Activated T-cell treated with anti-CD3 and anti-CD28 coated beads for 24 hours (primary cell): ENCODE data around the gene LHFPL4.
"Not testable (repeated sequence)": the region's sequence is repeated elsewhere in the genome, so short reads cannot be mapped to it uniquely, and the experiment has no call there.

Experiments
- DNase-seq: peaks from one replicate; pipeline ENCODE4 v3.0.0-alpha.2; 2020; ENCODE audit warnings: low read depth

The LHFPL4 gene

GRCh38 chr3:9553021-9553947 is at the start of gene LHFPL4:
TSS of gene LHFPL4 (minus strand) at chr3:9553822. CDS start at chr3:9552679, 1,143 bp downstream.
- no peak for DNase-seq

GRCh38 chr3:9602620-9603019 is 49.0 kb upstream of the LHFPL4 start:
- DNase-seq = no peak

GRCh38 chr3:9601006-9601581 is 47.5 kb upstream of the LHFPL4 start:
- not testable (repeated sequence) for DNase-seq

- no peak for DNase-seq
Measured at GRCh38 chr3:9600597-9600996, 47.0 kb upstream of the LHFPL4 start.

GRCh38 chr3:9598783-9599387 is 45.3 kb upstream of the LHFPL4 start:
- no peak for DNase-seq

- DNase-seq = no peak
Measured at GRCh38 chr3:9595877-9596276, 42.3 kb upstream of the LHFPL4 start.

- not testable (repeated sequence) for DNase-seq
Measured at GRCh38 chr3:9591781-9592180, 38.2 kb upstream of the LHFPL4 start.

- DNase-seq = no peak
Measured at GRCh38 chr3:9590282-9590791, 36.7 kb upstream of the LHFPL4 start.

GRCh38 chr3:9583792-9584191 is 30.2 kb upstream of the LHFPL4 start:
- DNase-seq = no peak

GRCh38 chr3:9583371-9583770 is 29.7 kb upstream of the LHFPL4 start:
- DNase-seq = no peak

- no peak for DNase-seq
Measured at GRCh38 chr3:9582332-9582731, 28.7 kb upstream of the LHFPL4 start.

GRCh38 chr3:9581742-9582141 is 28.1 kb upstream of the LHFPL4 start:
- no peak for DNase-seq

GRCh38 chr3:9569054-9569453 is 15.4 kb upstream of the LHFPL4 start:
- DNase-seq = no peak

- DNase-seq = no peak
Measured at GRCh38 chr3:9565316-9565715, 11.7 kb upstream of the LHFPL4 start.

GRCh38 chr3:9563851-9564250 is 10.2 kb upstream of the LHFPL4 start:
- DNase-seq = no peak

GRCh38 chr3:9560056-9560455 is 6.4 kb upstream of the LHFPL4 start:
- not testable (repeated sequence) for DNase-seq

GRCh38 chr3:9553948-9554513 is 409 bp upstream of the LHFPL4 start:
- DNase-seq = no peak

- peak; percentile 11 for DNase-seq
Measured at GRCh38 chr3:9552252-9552999, 1.2 kb downstream of the LHFPL4 start.

- no peak for DNase-seq
Measured at GRCh38 chr3:9550999-9551398, 2.6 kb downstream of the LHFPL4 start.

GRCh38 chr3:9549600-9549999 is 4.0 kb downstream of the LHFPL4 start:
- DNase-seq = no peak

GRCh38 chr3:9548991-9549390 is 4.6 kb downstream of the LHFPL4 start:
- DNase-seq = no peak

GRCh38 chr3:9542182-9542581 is 11.4 kb downstream of the LHFPL4 start:
- DNase-seq = no peak
